Ammon's horn (tissue), 1 donor: Measurements from ENCODE around the gene UNC119B.
"Not testable (repeated sequence)": the region's sequence is repeated elsewhere in the genome, so short reads cannot be mapped to it uniquely, and the experiment has no call there.

Experiments used
- DNase-seq: peaks from one replicate; pipeline ENCODE4 v3.0.0-alpha.2; 2016; ENCODE audit warnings: low spot score

The UNC119B gene

DNA sequence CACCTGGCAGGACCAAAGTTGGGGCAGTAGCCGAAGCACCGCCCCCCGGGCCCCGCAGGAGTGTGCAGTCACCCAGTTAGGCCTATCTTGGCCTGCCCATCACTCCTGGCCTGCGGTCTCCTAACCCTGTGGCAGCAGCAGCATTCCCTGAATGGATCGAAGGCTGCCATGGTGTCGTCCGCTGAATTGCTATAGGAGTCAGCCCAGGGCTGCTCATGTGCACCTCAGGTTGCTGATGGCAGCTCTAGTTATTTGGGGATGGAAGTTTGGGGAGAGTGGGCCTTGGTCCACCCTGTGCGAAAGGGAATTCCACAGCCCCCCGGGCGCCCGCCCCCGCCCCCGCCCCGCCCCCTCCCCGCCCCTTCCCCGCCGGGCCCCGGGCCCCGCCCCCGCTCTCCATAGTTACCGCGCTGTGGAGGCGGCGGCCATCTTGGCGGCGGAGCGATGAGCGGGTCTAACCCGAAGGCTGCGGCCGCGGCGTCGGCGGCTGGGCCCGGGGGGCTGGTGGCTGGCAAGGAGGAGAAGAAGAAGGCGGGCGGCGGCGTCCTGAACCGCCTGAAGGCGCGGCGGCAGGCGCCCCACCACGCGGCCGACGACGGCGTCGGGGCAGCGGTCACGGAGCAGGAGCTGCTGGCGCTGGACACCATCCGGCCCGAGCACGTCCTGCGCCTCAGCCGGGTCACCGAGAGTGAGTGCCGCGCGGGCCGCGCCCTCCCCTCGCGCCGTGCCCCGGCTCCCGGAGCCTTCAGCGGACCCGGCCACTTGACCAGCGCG lies at the start of gene UNC119B:
Gene UNC119B, plus strand, starts transcription at position 428 of the 774 bp plus-strand sequence. Its CDS starts 17 bp downstream, at position 445.
- peak; percentile 74 for DNase-seq

DNA sequence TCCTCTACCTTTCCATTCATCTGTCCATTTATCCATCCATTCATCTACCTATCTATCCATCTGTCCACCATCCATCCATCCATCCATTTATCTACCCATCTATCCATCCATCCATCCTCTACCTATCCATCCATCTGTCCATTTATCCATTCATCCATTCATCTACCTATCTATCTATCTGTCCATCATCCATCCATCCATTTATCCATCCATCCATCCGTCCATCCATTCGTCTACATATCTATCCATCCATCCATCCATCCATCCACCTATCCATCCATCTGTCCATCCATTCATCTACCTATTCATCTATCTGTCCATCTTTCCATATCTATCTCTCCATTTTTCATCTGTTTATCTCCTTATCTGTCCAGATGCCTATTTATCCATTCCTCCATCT lies 48.8 kb upstream of the UNC119B start:
- no peak for DNase-seq

DNA sequence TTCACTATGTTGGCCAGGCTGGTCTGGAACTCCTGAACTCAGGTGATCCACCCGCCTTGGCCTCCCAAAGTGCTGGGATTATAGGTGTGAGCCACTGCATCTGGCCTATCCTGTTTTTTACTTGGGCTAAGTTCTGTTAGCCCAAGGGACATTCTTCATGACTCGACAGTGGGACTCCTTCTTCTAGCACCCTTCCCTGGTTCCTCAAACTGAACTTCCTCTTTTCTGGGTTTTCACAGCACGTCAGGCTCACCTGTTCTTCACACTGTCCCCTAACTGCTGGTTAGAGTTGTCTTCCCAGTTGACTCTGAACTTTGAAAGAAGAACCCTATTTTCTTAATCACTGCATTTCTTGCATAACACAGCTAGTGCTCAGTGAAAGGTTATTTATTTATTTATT lies 47.4 kb upstream of the UNC119B start:
- DNase-seq = no peak

DNA sequence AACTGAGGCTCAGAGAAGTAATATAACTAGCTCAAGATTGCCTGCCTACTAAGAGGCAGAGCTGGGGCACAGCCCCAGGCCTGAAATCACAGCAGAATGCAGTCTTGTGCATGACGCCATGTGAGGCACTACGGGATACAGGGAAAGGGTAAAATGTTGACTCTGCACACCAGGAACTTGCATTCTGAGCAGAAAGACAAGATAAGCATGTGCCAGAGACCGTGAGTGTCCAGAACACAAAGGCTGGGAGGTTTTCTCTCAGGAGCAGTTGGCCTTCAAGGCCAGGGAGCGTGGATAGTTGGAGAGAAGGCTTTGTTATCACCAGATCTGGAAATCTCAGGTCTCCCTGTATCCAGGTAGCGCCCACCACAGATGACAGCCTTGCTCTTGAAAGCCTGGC lies 46.5 kb upstream of the UNC119B start:
- DNase-seq = no peak

DNA sequence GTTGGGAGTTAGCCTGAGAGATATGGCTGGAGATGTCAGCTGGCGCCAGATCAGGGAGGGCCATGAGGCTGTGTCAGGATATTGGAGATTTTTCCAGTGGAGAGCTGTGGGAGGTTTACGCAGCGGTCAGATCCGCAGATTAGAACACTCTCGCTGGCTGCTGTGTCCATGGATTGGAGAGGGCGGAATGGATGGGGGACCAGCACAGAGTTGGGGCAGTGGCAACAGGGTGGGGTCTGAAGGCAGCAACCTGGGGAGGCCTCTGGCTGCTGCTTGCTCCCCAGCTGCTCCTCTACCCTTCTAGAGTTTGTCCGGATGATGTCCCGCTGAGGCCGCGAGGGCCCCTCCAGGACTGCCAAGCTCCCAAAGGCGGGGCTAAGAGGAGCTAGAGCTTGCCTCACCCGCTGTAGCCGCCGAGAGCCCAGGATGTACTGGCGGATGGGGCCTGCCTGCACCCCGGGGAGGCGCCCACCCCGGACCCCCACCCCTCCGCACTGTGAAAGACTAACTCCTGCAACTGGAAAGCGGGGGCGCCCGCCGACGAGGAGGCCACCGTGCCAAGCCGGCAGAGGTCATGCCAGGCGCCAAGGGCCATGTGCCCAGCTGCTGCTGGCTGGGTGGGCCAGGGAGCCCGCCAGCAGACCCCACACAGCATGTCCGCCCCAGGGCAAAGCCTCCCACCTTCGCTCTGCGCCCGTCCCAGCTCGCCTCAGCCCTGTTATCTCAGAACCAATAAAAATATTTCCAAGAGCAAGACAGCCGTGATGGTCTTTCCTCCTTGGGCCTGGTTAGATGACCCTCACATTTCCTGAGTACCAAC lies 43.5 kb upstream of the UNC119B start:
- no peak for DNase-seq

DNA sequence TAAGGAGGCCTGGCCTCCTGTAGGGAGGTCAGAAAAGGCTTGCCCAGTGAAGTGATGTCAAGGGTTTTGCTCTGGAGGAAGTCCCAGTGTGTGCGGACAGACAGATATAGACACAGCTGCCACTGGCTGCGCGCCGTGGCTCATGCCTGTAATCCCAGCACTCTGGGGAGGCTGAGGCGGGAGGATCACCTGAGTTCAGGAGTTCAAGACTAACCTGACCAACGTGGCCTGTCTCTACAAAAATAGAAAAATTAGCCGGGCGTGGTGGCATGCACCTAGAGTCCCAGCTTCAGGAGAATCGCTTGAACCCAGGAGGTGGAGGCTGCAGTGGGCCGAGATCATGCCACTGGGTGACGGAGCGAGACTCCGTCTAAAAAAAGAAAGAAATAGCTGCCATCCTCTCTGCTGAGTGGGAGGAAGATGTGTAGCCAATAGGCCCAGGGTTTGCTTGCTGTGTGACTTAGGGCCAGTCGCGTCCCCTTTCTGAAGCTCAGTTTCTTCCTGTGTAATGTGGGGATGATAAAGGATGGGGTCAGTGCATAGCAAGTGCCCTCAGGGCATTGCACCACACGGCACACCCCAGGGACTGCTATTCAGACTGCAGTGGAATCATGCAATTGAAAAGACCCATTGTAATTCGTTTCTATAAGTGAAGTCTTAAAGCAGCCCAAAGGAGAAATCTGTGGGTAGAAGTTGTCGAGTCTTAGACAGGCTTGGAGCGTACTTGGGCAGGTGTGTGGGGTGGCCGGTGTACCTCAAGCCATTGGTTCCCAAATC lies 42.0 kb upstream of the UNC119B start:
- DNase-seq = no peak

DNA sequence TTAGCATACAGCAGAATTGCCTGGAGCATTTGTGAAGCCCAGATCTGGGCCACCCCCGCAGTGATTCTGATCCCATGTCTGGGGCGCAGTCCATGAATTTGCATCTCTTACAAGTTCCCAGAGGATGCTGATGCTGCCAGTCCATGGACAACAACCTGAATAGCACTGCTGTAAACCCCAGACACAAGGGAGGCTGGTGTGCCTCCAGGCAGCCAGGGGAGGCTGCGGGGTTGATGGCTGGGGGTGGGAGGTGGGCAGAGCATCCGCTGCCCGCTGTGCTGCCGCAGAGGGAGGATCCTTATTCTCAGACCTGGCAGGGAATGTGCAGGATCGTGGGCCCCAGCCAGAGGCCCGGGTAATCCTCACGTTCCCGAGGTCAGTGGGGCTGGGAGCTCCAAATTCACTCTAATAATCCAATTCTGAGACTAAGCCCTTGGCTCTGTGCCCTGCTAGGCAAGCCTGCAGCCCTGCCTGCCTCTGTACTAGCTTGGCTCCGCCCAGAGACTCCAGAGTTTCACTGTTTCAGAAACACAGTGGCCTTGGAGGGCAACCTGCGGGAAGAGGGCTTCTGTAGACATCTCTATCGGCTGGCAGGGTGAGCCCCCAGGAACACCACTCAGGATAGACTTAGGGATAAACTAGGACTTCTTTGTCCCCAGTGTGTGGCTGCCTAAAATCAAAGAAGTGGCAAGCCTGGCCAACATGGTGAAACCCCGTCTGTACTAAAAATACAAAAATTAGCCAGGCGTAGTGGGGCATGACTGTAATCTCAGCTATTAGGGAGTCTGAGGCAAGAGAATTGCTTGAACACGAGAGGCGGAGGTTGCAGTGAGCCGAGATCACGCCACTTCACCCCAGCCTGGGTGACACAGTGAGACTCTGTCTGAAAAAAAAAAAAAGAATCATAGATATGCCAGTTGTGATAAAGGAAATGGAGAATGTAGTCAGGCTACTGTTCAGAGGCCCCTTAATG lies 41.1 kb upstream of the UNC119B start:
- DNase-seq = no peak

DNA sequence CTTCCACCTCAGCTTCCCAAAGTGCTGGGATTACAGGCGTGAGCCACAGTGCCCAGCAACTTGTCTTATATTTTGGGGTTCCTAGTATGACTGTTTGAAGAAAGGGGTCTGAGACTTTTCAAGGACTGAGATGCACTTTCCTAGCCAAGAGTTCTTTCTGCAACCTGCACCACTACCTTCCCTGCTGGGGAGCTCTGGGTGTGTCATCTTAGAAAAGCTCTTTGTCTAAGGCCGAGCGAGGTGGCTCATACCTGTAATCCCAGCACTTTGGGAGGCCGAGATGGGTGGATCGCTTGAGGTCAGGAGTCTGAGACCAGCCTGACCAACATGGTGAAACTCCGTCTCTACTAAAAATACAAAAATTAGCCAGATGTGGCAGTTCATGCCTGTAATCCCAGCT lies 40.0 kb upstream of the UNC119B start:
- not testable (repeated sequence) for DNase-seq

DNA sequence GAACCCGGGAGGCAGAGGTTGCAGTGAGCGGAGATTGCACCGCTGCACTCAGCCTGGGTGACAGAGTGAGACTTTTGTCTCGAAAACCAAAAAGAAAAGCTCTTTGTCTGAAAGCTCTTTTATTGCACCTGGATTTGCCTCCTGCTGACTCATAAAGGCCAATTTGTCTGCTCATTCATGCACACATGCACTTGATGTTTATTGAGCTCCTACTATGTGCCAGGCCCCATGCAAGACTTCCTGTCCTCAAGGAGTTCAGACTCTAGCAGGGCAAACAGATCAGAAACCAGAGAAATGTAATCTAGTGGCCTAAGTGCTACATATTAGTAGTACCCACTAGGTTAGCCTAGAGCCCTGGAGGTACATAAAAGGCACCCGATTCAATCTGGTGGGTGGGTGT lies 39.6 kb upstream of the UNC119B start:
- no peak for DNase-seq

DNA sequence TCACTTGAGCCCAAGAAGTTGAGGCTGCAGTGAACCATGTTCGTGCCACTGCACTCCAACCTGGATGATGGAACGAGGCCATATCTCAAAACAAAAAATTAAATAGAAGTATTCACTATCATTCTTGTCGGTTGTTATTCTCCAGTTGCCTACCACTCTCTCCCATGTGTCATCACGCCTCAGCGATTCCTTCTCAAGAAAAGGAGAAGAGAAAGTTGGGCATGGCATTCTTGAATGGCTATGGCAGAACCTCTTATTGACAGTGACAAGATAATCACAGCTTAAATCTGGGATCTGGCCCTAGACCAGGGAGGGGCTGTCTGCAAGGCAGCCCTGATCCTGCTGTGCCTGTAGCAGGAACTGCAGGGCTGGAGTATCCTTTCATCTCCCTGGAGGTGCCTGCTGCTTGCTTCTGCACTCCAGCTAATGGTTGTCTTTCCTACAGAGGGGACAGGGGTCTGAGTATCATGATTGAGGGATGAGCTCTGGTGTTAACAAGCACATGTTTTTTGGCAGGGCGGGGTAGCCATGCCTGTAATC lies 36.1 kb upstream of the UNC119B start:
- DNase-seq = no peak

DNA sequence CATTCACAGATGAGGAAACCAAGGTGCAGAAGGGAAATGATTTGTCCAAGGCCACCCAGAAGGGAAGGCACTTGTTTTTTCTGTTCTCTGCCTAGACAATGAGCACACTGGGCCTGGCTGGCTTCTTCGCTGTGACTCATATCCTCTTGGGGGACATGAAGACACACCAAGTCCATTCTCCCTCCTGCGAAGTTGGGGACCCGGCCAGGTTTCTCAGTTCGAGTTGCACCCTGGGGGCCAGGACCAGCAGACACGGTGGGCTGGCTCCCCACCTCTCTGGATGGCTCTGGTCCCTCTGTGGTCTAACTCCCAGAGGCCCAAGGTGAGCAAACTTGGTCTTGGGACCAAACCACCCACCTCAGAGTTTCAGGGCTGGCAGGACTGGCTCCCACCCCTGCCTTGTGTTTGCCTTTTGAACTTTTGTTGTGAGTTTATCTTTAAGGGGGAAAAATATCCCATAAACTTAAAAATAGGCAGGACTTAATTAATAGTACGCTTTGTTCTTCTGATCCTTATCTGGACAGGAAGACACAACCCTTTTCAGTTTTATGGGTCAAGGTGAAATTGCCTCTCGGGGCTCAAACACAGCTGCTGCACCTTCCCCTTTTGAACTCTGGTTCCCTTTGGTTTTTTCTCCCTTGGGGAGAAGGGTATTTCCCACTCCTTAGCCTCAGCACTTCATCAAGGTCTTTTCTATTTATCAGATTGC lies 32.3 kb upstream of the UNC119B start:
- no peak for DNase-seq

DNA sequence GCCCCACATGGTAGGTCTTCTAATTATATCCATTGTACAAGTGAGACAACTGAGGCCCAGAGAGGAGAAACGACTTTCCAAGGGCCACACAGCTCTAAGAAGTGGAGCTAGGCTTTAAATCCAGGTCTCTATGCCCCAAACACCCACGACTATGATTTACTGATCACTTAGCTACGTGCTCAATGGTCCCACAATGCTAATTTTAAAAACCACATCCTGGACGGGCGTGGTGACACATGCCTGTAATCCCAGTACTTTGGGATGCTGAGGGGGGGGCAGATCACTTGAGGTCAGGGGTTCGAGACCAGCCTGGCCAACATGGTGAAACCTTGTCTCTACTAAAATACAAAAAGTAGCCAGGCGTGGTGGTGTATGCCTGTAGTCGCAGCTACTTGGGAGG lies 31.7 kb upstream of the UNC119B start:
- no peak for DNase-seq

DNA sequence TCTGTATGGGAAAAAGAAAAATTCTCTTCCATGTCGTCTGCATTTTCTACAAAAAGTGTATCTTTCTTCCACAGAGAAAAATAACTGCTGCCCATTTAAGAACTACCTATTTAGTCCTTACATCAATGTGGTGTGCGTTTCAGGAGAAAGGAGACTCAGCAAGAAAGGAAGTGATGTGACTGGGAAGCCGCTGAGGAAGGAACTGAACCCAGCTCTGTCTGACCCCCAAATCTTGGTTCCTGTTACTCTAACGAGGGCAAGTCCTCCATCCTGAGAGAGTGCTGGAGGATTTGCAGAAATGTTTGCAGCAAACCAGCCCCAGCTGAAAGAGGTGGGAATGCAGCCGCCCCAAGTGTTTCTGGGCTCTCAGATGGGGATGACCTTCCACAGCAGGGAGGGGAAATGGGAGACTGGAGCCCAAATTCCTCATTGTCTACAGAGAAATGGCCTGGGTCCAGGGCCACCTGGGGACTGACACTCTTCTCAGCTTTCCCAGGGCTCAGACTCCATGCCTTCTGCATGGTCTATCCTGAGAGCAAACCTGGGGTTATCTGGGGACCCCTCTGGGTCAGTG lies 30.0 kb upstream of the UNC119B start:
- no peak for DNase-seq

DNA sequence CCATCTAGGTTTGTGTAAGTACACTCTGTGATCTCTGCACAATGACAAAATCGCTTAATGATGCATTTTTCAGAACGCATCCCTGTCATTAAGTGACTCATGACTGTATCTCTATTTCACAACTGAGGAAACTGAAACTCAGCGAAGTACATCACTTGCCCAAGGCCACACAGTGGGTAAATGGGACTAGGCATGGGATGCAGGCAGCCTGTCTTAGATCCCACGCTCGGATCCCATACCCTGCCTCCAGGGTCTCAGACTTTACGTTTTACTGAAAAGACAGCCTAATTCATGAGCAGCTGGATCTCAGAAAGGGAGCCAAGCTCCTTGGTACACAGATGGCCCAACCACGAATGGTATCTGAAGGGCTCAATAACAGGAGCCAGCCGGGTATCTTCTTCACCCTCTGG lies 25.7 kb upstream of the UNC119B start:
- DNase-seq = no peak

DNA sequence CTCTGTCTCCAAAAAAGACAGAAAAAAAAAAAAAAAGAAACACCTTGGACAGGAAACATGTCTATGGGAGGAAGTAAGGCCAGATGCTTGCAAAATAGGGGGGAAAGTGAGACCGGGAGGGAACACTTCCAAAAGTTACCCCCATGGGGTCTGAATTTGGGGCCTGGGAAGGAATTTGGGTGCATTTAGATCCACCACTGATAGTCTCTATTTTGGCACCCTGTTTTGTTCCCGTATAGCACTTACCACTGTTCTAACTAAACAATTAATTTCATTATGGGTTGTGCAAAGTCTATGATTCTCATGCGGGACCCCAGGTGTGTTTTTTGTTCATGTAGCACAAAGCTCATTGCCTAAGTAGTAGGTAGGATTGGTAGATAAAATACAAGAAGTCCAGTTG lies 24.7 kb upstream of the UNC119B start:
- no peak for DNase-seq

DNA sequence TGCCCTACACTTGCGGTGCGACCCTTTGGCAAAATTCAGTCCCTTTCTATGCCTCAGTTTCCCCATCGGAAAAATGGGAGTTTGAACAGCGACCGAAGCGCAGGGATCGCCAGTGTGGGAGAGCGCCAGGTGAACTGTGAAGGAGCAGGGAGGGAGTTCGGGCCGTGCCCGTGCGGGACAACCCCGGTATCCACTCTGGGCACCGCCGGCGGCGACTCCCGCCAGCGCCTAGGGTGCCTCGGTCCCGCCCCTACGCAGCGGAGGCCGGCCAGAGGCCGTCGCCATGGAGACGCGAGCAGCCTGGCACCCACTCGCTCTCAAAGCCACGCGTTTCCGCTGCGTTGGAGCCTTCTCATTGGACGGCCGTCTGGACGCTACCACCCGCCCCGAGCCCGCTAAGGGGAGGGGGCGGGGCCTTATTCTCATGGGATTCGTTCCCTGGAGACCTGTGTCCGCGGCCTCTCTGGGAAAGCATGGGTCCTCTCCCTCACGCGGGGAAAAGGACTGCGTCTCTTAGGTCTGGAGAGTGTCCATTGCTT lies 24.0 kb upstream of the UNC119B start:
- DNase-seq = peak; percentile 99

DNA sequence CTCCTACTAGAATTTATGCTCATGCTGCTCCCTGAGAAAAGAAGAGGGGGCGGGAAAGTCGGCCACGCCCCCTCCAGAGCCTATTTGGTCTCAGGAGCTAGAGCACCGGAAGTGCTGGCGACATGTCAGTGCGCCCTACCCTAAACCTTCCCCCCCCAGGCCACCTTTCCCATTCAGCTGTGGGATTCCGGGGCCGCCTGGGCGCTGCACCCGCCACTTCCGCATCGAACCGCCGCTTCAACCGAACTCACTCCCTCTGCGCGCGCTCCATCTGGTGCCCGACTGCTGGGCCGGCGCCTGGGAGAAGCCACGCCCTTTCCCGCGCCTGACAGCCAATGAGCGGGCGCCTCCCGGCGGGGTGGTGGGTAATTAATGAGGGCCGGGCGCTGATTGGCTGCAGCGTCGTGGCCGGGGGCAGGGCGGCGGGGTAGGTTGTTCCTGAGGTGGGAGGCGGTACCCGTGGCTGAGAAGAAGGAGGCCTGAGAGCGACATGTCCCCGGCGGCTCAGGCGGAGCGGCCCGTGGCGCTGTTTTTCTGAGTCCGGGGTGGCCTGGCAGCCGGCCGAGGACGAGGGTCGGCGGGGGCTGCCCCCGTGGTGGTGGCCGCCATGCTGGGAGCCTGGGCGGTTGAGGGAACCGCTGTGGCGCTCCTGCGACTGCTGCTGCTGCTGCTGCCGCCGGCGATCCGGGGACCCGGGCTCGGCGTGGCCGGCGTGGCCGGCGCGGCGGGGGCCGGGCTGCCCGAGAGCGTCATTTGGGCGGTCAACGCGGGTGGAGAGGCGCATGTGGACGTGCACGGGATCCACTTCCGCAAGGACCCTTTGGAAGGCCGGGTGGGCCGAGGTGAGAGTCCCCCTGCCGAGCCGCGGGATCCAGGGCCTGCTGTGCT lies 23.3 kb upstream of the UNC119B start, which contains the start of gene MLEC:
Gene MLEC, plus strand, starts transcription at position 460 of the 888 bp plus-strand sequence. Its CDS starts 148 bp downstream, at position 608.
- peak; percentile 98 for DNase-seq

DNA sequence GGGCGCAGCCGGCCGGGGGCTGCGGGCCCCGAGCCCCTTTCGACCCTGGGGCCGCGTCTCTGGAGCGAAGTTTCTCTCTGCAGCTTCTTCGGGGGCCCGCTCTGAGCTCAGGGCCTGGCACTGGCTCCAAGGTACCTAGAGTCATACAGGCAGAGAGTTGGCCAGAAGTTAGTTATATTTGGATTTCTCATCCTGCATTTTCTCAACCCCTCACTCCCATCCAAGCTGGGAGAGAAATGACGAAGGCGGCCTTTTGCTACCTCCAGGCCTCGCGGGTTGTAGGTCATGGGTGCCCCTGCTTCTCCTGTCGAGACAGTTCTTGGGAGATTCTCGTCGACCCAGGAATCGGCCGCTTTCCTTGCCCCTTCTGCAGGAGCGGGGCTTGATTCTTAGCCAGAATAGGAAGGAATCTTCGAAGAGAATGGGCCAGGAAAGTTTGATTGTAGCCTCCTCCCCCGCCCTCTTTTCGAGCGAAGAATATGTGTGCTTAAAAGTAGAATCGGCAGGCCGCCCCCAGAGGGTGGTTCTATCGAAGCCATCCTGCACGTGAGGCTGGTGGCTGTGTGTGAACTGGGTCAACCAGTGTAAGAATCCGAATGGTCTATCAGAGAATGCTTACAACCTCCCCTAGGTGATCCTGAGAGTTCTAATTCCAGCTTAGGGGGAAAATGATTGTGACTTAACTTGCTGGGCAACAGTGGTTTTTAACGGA lies 22.5 kb upstream of the UNC119B start:
- no peak for DNase-seq
